DMS153 treated with DMSO at 0.1 percent for 48 hours (cell line): ENCODE results near the gene BCKDK.

ENCODE experiments used
- DNase-seq: peaks from one replicate; lab custom pipeline; 2025; ENCODE audit not compliant: unreplicated experiment; lab: John Stamatoyannopoulos, UW

BCKDK gene

GRCh38 chr16:31080035-31080629 lies 28.1 kb upstream of the BCKDK start:
- no peak for DNase-seq

GRCh38 chr16:31080756-31081419 lies 27.3 kb upstream of the BCKDK start:
- DNase-seq: no peak

- no peak for DNase-seq
Observed at GRCh38 chr16:31081428-31082351, 26.5 kb upstream of the BCKDK start.

- DNase-seq: no peak
Observed at GRCh38 chr16:31082368-31083045, 25.7 kb upstream of the BCKDK start.

DNA sequence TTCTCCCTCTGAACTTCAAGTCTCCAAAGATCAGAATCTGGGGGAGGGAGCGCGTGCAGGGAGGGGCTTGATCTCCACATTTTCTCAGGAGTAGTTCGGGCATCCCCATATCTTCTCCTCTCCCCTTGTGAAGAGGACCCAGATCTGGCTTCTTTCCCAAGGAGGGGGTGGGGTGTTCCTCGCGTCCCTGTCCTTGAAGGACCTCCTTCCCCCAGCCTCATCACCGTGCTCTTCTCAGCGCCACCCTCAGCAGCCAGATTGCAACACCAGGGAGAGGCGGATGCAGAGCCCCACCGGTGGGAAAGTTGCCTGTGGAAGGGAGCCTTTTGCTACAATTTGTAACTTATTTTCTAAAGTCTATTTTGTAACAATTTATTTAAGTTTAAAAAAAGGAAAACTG lies 25.1 kb upstream of the BCKDK start:
- no peak for DNase-seq

- DNase-seq: no peak
Observed at GRCh38 chr16:31083556-31083955, 24.6 kb upstream of the BCKDK start.

GRCh38 chr16:31083981-31084380 lies 24.2 kb upstream of the BCKDK start:
- DNase-seq: no peak

DNA sequence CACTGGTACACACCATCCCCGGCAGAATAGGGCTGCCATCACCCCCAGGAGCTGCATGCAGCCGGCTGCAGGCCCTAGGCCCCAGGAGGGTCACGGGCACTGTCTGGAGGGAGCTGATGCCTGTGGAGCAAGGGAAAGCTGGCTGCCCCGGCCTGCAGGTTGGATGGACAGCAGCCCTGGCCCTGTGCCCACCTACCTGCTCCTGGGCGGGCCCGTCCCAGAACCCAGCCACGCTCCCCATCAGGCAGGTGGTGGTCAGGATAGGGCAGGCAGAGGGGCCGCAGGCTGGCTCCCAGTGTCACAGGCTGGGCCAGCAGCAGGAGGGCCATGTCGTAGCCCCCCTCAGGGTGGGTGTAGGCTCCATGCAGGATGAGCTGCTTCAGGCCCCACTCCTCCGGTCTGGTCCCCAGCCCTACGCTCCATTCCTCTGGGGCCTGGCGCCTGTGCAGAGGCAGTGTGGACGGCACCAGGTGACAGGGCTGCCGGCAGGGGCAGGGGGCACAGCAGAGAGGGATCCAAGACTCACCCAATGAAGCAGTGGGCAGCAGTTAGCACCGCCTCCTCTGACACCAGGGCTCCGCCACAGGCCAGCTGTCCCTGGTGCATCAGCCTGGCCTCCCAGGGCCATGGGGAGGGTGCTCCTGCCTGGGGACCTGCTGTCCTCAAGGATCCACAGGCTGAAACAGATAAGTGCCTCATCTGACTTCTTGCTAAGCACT lies 23.4 kb upstream of the BCKDK start:
- no peak for DNase-seq

- no peak for DNase-seq
Observed at GRCh38 chr16:31085411-31085810, 22.8 kb upstream of the BCKDK start.

- no peak for DNase-seq
Observed at GRCh38 chr16:31085873-31086628, 22.1 kb upstream of the BCKDK start.

DNA sequence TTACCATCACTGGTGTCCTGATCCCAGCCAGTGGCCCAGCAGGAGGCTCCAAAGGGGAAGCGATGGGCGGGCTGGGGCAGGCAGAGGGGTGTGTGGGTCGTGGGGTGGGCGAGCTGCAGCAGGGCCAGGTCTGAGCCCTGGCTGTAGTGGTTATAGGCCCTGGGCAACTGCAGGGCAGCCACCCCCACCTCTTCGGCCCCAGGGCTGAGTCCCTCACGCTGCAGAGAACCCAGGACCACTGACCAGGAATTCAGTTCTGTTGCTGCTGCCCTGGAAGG lies 21.6 kb upstream of the BCKDK start:
- DNase-seq: no peak

DNA sequence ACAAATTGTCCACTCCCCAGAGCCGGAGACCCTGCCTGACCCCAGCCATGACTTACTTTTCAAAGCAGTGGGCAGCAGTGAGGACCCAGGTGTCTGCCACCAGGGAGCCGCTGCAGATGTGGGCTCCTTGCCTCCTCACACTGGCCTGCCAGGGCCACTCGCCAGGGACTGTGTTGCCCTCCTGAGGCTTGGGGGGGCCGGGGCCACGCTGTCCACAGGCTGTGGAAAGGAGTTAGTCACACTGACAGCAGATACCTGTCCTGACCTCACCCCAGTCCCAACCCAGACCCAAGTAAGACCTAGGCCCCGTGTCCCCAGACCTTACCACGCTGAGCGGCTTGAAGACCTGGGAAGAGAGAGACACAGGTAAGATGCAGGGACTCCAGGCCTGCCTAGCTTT lies 20.7 kb upstream of the BCKDK start:
- DNase-seq: no peak

- DNase-seq: no peak
Observed at GRCh38 chr16:31087971-31088370, 20.2 kb upstream of the BCKDK start.

DNA sequence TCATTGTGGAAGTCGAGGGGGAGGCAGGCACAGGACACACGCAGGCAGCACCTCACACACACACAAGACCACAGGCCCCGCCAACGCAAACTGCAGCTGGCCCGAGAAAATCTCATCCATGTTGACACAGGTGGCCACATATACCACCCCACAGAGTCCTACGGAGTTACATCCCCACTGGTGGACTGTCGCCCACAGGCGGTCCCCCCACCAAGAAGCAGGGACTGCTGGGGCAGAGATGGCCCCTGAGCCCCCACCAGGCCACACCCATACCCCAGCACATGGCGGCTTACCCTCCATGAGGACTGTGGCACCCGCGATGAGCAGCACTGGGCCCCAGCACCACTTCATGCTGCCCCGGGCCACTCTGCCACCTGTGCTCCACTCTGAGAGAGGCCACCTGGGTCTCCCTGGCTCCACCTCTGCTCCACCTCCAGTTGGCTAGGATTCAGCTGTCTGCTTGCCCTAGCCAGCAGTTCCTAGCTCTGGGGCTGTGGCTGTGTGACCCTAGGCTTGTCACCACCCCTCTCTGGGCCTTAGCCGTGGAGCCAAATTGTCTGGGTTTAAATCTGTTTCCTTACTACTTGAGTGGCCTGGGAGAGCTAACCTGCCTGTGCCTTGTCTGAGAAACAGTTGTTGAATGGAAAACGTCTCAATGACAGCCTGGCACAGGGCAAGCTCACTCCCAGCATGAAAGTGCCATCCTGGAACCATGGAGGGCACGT lies 19.6 kb upstream of the BCKDK start, which contains the start of gene PRSS53:
PRSS53 (minus strand) TSS at position 485 of the 725 bp plus-strand sequence; CDS start at position 351, 134 bp downstream.
- DNase-seq: no peak

DNA sequence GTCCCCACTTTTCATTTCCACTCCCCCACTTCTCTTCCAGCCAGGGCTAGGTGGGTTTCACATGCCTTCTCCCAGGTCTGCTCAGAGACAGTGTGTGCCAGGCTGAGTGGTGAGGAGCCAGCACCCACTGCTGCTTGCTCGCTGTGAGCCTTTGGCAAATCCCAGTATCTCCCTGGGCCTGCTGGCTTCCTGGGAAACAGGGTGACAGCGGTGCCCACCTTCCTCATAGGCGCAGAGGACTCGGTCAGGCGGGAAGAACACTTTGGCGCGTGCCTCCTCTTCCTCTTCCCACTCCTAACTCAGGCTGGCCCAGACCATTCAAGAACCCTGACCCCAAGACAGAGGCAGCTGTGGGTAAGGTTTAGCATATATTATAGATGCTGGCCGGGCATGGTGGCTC lies 19.0 kb upstream of the BCKDK start:
- DNase-seq: no peak

- DNase-seq: no peak
Observed at GRCh38 chr16:31090540-31090939, 17.6 kb upstream of the BCKDK start.

DNA sequence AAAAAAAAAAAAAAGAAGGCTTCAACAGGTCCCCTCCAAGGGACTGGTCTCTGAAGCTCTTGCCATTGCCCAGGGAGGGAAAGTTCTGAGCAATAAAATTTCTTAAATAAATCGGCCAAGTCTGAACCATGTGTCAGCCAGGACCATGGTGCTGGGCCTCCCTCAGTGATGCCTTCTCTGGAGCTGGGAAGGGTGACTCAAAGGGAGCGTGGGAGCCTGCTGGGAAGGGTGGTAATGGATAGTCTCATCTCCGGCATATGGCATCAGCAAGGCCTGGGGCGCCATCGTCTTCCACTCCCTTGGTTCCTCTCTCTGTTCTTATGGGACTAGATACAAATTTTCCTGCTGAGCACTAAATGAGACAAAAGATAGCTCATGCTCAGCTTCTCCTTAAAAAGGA lies 15.9 kb upstream of the BCKDK start:
- no peak for DNase-seq

DNA sequence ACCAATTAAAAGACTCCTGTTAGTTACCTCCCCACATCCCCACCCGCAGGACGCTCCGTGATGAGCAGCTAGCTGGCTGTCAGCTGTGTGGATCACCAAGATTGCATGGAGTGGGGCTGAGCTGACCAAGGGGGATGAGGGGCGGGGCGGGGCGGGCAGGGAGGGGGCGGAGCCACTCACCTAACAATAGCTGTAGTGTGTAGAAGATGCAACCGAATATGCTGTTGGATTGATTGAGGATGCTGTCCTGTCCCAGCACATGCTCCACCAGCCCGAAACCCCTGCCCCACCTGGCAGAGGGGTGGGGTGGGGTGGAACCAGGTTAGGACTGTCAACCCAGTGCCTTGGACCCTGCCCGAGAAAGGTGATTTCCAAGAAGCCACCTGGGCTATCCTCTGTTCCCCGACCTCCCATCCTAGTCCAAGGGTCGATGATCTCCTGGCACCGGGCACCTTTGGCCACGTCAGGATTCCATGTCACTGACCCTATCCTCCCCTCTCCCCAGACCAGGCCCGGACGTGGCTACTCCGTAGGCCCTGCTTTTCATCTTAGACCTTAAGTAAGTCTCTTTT lies 15.0 kb upstream of the BCKDK start:
- DNase-seq: no peak

- DNase-seq: no peak
Observed at GRCh38 chr16:31094088-31094423, 14.1 kb upstream of the BCKDK start.
